Measurements from ENCODE around the gene CCDC24.

- TF ChIP-seq POLR2A (IDR thresholded peaks at IDR 0.05; ENCODE audit: low read depth, low read length) (no peak), POLR2AphosphoS5 (IDR thresholded peaks at IDR 0.05; ENCODE audit: insufficient read depth, low read depth, low read length) (no peak), EZH2 (IDR thresholded peaks at IDR 0.05; ENCODE audit: borderline replicate concordance, low read depth, low read length, severe bottlenecking) (no peak), JUN (IDR thresholded peaks at IDR 0.05; ENCODE audit: borderline replicate concordance, insufficient read depth, insufficient read length, low read depth) (no peak), MYC (IDR thresholded peaks at IDR 0.05; ENCODE audit: low read depth, low read length) (no peak), FOS (IDR thresholded peaks at IDR 0.05; ENCODE audit: borderline replicate concordance, insufficient read depth, low read length) (no peak), GATA2 (IDR thresholded peaks at IDR 0.05; ENCODE audit: insufficient read depth, insufficient read length, low read depth, low read length) (no peak)
- TF ChIP-seq, protein P1, sequence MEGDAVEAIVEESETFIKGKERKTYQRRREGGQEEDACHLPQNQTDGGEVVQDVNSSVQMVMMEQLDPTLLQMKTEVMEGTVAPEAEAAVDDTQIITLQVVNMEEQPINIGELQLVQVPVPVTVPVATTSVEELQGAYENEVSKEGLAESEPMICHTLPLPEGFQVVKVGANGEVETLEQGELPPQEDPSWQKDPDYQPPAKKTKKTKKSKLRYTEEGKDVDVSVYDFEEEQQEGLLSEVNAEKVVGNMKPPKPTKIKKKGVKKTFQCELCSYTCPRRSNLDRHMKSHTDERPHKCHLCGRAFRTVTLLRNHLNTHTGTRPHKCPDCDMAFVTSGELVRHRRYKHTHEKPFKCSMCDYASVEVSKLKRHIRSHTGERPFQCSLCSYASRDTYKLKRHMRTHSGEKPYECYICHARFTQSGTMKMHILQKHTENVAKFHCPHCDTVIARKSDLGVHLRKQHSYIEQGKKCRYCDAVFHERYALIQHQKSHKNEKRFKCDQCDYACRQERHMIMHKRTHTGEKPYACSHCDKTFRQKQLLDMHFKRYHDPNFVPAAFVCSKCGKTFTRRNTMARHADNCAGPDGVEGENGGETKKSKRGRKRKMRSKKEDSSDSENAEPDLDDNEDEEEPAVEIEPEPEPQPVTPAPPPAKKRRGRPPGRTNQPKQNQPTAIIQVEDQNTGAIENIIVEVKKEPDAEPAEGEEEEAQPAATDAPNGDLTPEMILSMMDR (IDR thresholded peaks at IDR 0.05; ENCODE audit: extremely low read depth in 1 of 2, insufficient read depth in 1 of 2, low read depth in 1 of 2, low read length in 2 of 2) = no peak
These were observed 52.8 kb downstream of the CCDC24 start for GRCh38 chr1:44044071-44044801.

Measured in endothelial cell of umbilical vein (primary cell).